ENCODE measurements around the gene ZNF710. TPM values are rescaled to one million over a fixed set of nuclear protein-coding genes. Genes with fewer than 3 reads are reported as not detected.

Gene ZNF710
- total RNA-seq, 4 donors from 2014 or later, result 5.4 to 13.9 (median 7.0) TPM

- no peak for TF ChIP-seq CTCF (IDR thresholded peaks at IDR 0.05)
- no peak for ATAC-seq (ENCODE audit: low FRiP score)
- DNase-seq (ENCODE audit: low spot score), result no peak
These were observed 78.7 kb downstream of the ZNF710 start for GRCh38 chr15:90079619-90080457.

DNA sequence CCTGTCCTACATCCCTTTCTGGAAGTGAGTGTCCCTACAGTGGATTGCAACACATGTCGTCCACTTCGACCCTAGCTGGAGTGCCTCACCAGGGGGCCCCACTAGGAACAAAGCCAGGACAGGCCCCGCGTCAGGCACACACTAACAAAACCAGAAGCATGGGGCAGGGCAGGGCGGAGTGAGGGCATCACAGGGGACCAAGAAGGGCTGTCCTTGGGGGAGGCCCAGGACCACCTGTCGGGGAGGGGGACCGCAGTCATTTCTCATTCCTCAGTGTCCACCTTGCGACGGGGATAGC lies 79.3 kb downstream of the ZNF710 start:
- DNase-seq (ENCODE audit: low spot score) (no peak), ATAC-seq (ENCODE audit: low FRiP score) (no peak)
- no peak for TF ChIP-seq CTCF (IDR thresholded peaks at IDR 0.05)

DNA sequence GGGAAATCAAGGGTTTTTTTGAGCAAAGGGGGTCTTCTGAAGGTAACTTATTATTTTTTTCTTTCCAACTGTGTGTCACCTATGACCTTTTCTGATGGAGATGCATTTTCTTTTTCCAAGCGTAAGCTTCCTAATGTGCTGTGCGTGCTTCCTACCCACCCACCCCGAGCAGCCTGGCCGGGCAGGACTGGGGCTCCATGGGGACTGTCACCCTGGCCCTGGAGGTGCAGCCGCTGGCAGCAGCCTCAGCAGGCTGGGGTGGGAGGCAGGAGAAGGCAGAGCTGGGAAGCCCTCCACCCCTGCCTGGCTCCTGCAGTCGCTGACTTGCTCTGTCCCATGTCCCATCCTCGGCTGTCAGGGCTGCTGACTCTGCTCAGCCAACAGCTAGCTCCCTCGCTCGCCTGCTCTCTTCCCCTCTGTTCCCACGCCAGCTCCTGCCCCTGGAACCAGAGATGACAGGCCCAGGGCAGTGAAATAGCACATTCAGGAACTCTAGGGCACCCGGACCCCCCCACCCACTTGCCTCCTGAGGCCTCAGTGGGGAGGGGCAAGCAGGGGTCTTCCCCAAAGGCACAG lies 79.8 kb downstream of the ZNF710 start:
- DNase-seq (ENCODE audit: low spot score), result no peak
- no peak for TF ChIP-seq CTCF (IDR thresholded peaks at IDR 0.05)
- no peak for ATAC-seq (ENCODE audit: low FRiP score)

DNA sequence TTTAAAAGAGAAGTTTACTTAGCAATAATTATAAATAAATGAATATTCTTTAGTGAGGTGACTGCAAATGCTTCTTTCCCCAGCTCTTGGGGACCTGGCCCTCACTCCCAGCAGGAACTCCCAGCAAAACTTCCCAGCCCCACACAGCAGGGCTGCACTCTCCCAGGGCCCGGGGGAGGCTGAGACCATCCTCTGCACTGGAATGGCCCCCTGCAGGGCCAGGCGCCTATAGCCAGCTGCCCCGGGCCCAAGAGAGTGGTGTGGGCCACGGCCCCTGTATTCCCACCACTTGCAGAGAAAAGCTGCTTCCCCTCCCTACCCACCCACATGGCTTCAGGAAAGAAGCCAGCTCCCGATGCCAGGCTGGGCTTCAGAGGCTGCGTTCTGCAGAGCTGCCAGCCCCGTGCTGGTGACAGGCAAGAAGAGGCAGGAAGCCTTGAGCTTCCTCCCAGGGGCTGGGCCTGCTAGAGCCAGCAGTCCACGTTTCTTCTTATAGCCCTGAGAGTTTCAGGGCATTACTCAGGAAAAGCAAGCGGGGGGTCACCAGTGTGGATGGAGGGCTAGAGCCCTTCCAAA lies 81.1 kb downstream of the ZNF710 start:
- no peak for TF ChIP-seq CTCF (IDR thresholded peaks at IDR 0.05)
- peak; percentile 15 for ATAC-seq (ENCODE audit: low FRiP score)
- no peak for DNase-seq (ENCODE audit: low spot score)

- no peak for TF ChIP-seq CTCF (IDR thresholded peaks at IDR 0.05)
- DNase-seq (ENCODE audit: low spot score) (no peak), ATAC-seq (ENCODE audit: low FRiP score) (no peak)
These were observed 82.3 kb downstream of the ZNF710 start for GRCh38 chr15:90083419-90083818.

DNA sequence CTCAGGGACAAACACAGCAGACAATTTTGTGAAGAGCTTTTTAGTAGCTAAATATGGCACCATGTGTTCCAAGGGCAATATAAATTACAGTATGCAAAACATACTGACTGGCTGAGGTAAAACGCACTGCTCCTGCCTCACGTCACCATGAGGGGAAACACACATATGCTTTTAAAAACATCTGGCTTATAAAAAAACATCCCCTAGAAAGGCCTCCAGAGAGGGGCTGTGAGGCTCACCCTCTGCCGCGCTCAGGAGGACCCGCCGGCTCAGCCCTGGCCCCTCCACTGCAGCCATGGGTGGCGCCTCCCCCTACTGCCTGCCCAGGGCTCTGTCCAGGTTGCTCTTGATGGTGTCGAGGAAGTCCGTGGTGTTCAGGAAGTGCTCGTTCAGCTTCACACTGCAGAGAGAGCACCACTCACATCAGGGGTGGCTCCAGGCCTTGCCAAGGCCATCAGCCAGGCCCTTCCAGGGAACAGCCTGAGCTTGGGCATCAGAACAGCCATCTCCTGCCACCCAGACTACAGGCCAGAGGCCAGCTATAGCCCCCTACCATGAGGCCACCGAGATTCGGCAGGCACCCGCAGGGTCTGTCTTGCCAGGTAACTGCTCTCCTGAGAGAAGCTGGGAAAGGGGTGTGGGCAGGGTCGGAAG lies 83.0 kb downstream of the ZNF710 start:
- DNase-seq (ENCODE audit: low spot score) (no peak), ATAC-seq (ENCODE audit: low FRiP score) (no peak)
- no peak for TF ChIP-seq CTCF (IDR thresholded peaks at IDR 0.05)

All from omental fat pad (tissue), 4 donors.